Measurements from ENCODE around the gene GATA3.

DNA sequence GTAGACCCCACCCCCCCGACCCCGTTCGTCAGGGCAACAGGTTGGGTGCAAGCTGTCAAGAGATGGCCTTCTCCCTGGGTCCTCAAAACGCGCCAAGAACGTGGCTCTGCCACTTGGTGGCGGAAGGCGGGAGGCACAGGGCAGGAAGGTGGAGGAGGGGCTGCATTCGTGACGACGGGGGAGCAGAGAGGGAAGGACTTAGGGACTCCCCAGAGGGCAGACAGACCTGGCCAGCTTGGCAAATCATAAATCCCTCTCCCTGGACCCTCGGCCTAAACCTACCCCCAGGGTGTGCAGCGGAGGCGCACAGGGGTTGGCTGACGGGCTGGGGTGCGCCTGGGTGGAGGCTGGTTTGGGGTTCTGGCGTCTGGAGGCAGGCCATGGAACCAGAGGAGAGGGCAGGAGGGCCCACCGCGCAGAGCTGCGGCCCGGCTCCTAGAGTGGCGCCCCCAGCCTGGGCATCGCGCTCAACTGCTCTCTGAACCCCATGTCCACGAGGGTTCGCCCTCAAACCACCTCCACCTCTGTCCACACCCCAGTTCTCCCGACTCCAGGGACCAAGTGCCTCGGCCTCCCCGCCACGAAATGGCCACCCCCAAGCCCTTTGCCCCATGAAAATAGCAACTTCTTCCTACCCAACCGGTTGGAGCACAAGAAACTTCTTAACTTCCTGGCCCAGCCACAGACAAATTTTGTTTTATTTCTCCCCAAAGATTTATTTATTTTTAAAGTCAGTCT lies 10.8 kb upstream of the GATA3 start:
- TF ChIP-seq POLR2A (IDR thresholded peaks at IDR 0.05): no peak
- no peak for TF ChIP-seq CTCF (IDR thresholded peaks at IDR 0.05 in 4 of 5, conservative IDR thresholded peaks at IDR 0.05 in 1 of 5)

All from gastrocnemius medialis (tissue), 4 donors.